ENCODE data around the gene BICC1. TPM values are rescaled to one million over a fixed set of nuclear protein-coding genes. Genes with fewer than 3 reads are reported as not detected.
"Not testable (repeated sequence)": the region's sequence is repeated elsewhere in the genome, so short reads cannot be mapped to it uniquely, and the experiment has no call there.

The BICC1 gene
- total RNA-seq, 4 donors from 2014 or later: 28.8 to 39.0 (median 30.5) TPM

GRCh38 chr10:58587676-58588075, 75.0 kb downstream of the BICC1 start:
- H3K4me3 ChIP-seq: no peak overlapping the region
- H3K9me3 ChIP-seq: peaks cover 0 to 7% (median 1%) of the 10 kb centered on the region in 4 donors
- TF ChIP-seq, protein P1, sequence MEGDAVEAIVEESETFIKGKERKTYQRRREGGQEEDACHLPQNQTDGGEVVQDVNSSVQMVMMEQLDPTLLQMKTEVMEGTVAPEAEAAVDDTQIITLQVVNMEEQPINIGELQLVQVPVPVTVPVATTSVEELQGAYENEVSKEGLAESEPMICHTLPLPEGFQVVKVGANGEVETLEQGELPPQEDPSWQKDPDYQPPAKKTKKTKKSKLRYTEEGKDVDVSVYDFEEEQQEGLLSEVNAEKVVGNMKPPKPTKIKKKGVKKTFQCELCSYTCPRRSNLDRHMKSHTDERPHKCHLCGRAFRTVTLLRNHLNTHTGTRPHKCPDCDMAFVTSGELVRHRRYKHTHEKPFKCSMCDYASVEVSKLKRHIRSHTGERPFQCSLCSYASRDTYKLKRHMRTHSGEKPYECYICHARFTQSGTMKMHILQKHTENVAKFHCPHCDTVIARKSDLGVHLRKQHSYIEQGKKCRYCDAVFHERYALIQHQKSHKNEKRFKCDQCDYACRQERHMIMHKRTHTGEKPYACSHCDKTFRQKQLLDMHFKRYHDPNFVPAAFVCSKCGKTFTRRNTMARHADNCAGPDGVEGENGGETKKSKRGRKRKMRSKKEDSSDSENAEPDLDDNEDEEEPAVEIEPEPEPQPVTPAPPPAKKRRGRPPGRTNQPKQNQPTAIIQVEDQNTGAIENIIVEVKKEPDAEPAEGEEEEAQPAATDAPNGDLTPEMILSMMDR (IDR thresholded peaks at IDR 0.05): no peak
- TF ChIP-seq EP300 (IDR thresholded peaks at IDR 0.05) (no peak), POLR2A (IDR thresholded peaks at IDR 0.05) (no peak)
- WGBS, 2 donors: 84 to 90% methylated on average over 2 of the region's 2 CpGs
- DNase-seq (ENCODE audit: low spot score in 2 of 2): no peak
- H3K4me1 ChIP-seq: peaks cover 0 to 31% (median 1%) of the 10 kb centered on the region in 4 donors
- no peaks in the 10 kb centered on the region for H3K36me3 ChIP-seq
- no peaks in the 10 kb centered on the region for H3K27me3 ChIP-seq
- H3K27ac ChIP-seq: no peak overlapping the region

DNA sequence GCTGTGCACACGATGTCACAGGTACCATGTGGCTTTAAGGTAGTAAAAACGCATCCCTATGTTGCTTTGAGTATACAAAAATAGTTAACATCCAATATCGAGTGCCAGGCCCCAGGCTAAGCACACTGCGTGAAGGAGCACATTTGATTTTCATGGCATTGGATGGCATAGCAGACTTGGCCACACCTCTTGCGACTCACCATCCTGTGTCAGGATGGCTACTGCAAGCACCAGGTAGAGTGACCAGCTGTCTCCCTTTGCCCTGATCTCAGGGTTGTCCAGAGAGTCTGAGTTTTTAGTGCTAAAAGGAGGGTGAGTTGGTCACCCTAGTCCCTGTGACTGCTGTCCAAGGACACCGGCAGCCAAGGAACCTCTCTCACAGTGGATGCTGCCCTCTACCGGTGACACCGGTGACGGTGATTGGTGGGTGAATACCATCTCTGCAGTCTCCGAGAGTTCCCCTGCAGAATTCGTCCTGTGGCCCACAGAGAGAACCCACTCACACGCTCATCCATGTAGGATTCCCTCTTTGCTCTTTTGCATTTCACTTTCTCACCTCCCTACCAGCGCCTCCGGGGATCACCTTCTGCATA, 76.1 kb downstream of the BICC1 start:
- Histone ChIP-seq H3K36me3 (no peaks in the 10 kb centered on the region), H3K4me1 (peaks cover 0 to 31% (median 1%) of the 10 kb centered on the region in 4 donors), H3K27ac (no peak overlapping the region), H3K9me3 (no peaks in the 10 kb centered on the region), H3K27me3 (no peaks in the 10 kb centered on the region), H3K4me3 (no peak overlapping the region)
- DNase-seq (ENCODE audit: low spot score in 2 of 2): no peak
- TF ChIP-seq EP300 (IDR thresholded peaks at IDR 0.05) (no peak), POLR2A (IDR thresholded peaks at IDR 0.05) (no peak)
- TF ChIP-seq, protein P1 (IDR thresholded peaks at IDR 0.05): no peak
- 86 to 89% methylated on average over 14 of the region's 14 CpGs for WGBS, 2 donors

DNA sequence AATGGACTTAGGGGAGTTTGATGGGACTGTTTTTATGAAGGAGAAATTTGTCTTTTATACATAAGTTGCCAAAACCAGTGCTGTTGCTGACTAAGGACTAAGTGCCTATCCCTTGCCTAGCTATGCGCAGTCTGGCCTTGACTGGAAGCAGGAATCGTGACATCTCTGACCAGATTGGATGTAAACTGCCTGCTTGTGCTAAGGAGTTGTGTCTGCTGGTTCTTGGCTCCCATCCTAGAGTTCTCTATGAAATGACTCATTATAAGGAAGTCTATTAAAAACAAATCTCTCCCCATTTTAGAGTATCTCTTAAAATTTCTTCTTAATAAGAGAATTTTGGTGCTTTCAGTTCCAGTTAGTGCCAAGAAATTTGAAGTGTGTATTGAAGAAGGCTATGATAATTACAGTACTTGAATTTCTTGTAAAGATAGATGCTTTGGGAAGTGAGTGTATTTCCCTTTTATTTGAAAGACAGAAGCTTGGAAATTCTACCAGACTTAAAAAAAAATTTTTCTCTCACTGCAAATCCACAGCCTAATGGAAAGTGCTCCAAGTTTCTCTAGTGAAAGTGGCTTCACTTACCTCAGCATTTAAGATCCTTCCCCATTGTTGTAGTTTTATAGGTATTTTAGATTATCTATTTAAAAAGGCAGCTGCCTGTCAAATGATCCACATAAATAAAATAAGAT, 77.6 kb downstream of the BICC1 start:
- Histone ChIP-seq H3K27ac (peak overlapping the region in 2 of 4 donors; percentile 2 to 40), H3K4me1 (peaks cover 0 to 31% (median 1%) of the 10 kb centered on the region in 4 donors), H3K36me3 (no peaks in the 10 kb centered on the region), H3K4me3 (no peak overlapping the region), H3K27me3 (no peaks in the 10 kb centered on the region), H3K9me3 (no peaks in the 10 kb centered on the region)
- peak in 1 of 2 donors; percentile 8 for TF ChIP-seq EP300 (IDR thresholded peaks at IDR 0.05)
- no peak for TF ChIP-seq POLR2A (IDR thresholded peaks at IDR 0.05)
- 15 to 21% methylated on average over 2 of the region's 2 CpGs for WGBS, 2 donors
- DNase-seq (ENCODE audit: low spot score in 2 of 2): peak in 1 of 2 donors; percentile 31

DNA sequence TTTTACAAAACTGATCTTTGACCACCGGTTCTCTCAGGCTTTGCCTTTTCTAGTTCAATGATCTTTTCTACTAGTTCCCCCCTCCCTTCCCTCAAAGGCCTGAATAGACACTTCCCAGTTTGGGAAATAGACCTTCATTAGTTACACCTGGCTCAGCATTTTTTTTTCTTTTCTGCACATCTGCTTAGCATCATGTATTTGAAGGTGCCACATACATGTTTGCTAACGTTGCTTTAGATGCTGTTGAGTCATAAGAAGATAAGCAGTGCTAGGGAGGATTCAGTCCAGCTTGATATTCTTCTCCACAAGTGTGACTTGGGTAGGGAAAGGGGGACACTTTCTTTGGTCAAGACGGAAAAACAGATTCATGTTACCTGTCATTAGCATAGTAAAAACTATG, 78.3 kb downstream of the BICC1 start:
- peaks cover 0 to 30% (median 1%) of the 10 kb centered on the region in 4 donors for H3K4me1 ChIP-seq
- DNase-seq (ENCODE audit: low spot score in 2 of 2): no peak
- WGBS, 2 donors: 57 to 62% methylated on average over 3 of the region's 3 CpGs
- H3K27ac ChIP-seq: peak overlapping the region in 2 of 4 donors; percentile 2 to 40
- H3K9me3 ChIP-seq: no peaks in the 10 kb centered on the region
- no peaks in the 10 kb centered on the region for H3K36me3 ChIP-seq
- H3K4me3 ChIP-seq: no peak overlapping the region
- TF ChIP-seq, protein P1 (IDR thresholded peaks at IDR 0.05): no peak
- TF ChIP-seq POLR2A (IDR thresholded peaks at IDR 0.05) (no peak), EP300 (IDR thresholded peaks at IDR 0.05) (no peak)
- no peaks in the 10 kb centered on the region for H3K27me3 ChIP-seq

DNA sequence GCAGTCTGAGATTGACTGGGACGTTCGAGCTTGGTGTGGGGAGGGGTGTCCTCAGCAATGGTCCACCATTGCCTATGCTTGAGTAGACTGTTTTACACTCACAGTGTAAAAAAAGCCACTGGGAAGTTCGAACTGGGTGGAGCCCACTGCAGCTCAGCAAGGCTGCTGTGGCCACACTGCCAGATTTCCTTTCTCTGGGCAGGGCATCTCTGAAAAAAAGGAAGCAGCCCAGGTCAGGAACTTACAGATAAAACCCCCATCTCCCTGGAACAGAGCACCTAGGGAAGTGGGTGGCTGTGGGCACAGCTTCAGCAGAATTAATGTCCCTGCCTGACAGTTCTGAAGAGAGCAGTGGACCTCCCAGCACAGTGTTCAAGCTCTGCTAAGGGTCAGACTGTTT, 80.3 kb downstream of the BICC1 start:
- Histone ChIP-seq H3K27me3 (no peaks in the 10 kb centered on the region), H3K4me3 (no peak overlapping the region), H3K4me1 (peaks cover 0 to 22% (median 1%) of the 10 kb centered on the region in 4 donors), H3K27ac (no peak overlapping the region), H3K36me3 (no peaks in the 10 kb centered on the region), H3K9me3 (peaks cover 0 to 14% (median 1%) of the 10 kb centered on the region in 4 donors)
- TF ChIP-seq, protein P1 (IDR thresholded peaks at IDR 0.05): no peak
- no peak for TF ChIP-seq POLR2A (IDR thresholded peaks at IDR 0.05)
- no peak for TF ChIP-seq EP300 (IDR thresholded peaks at IDR 0.05)
- no peak for DNase-seq (ENCODE audit: low spot score in 2 of 2)
- WGBS, 2 donors: 61 to 75% methylated on average over 2 to 3 of the region's 3 CpGs

GRCh38 chr10:58597211-58597610, 84.5 kb downstream of the BICC1 start:
- H3K4me1 ChIP-seq; H3K27ac ChIP-seq; DNase-seq (ENCODE audit: low spot score in 2 of 2); H3K27me3 ChIP-seq; H3K36me3 ChIP-seq; H3K4me3 ChIP-seq: not testable (repeated sequence)
- peaks cover 0 to 26% (median 2%) of the 10 kb centered on the region in 4 donors for H3K9me3 ChIP-seq
